Endothelial cell (in vitro differentiated cells): ENCODE results near the gene CHCHD3. TPM values are rescaled to one million over a fixed set of nuclear protein-coding genes. Genes with fewer than 3 reads are reported as not detected.
"Not testable (repeated sequence)": the region's sequence is repeated elsewhere in the genome, so short reads cannot be mapped to it uniquely, and the experiment has no call there.

ENCODE experiments used
- DNase-seq: peaks from one replicate; pipeline ENCODE4 v3.0.0; 2021; ENCODE audit warnings: low spot score
- H3K27ac Mint-ChIP-seq: one replicate; pipeline ENCODE4 v1.8.0; 2021; ENCODE audit warnings: mixed read lengths, inconsistent platforms; ENCODE audit not compliant: unreplicated experiment
- H3K27me3 Mint-ChIP-seq: one replicate; pipeline ENCODE4 v1.8.0; 2021; ENCODE audit warnings: mild to moderate bottlenecking, moderate library complexity, mixed read lengths, inconsistent platforms; ENCODE audit not compliant: unreplicated experiment
- H3K36me3 Mint-ChIP-seq: one replicate; pipeline ENCODE4 v1.8.0; 2021; ENCODE audit warnings: mild to moderate bottlenecking, low read depth, mixed read lengths, inconsistent platforms; ENCODE audit not compliant: unreplicated experiment
- H3K4me1 Mint-ChIP-seq: one replicate; pipeline ENCODE4 v1.8.0; 2021; ENCODE audit warnings: mild to moderate bottlenecking, mixed read lengths, inconsistent platforms; ENCODE audit not compliant: unreplicated experiment
- H3K4me3 Mint-ChIP-seq: one replicate; pipeline ENCODE4 v1.8.0; 2021; ENCODE audit warnings: mild to moderate bottlenecking, mixed read lengths, inconsistent platforms; ENCODE audit not compliant: unreplicated experiment
- H3K9me3 Mint-ChIP-seq: one replicate; pipeline ENCODE4 v1.8.0; 2021; ENCODE audit warnings: mixed read lengths, inconsistent platforms; ENCODE audit not compliant: unreplicated experiment
- CTCF ChIP-seq: fragments of 200-600 bp; sonication (generic); IDR thresholded peaks from one replicate; pipeline ENCODE4 v1.5.0; 2021; ENCODE audit warnings: antibody characterized with exemption; ENCODE audit not compliant: unreplicated experiment
- total RNA-seq: library from RNA; stranded (reverse); fragmentation: NEBNext Ultra II Directional; extraction: Animal tissue kit (Norgen Biotek cat#: 25700); gene quantifications from one replicate; pipeline ENCODE4 v1.2.1, GENCODE V29; 2021; ENCODE audit not compliant: unreplicated experiment

Gene CHCHD3
- total RNA-seq, 1 donor from 2014 or later: 55.6 TPM

- H3K27me3 Mint-ChIP-seq: peaks cover 1% of the 10 kb centered on the region
- no peak for TF ChIP-seq CTCF
- H3K4me1 Mint-ChIP-seq: no peaks in the 10 kb centered on the region
- H3K4me3 Mint-ChIP-seq: no peak overlapping the region
- peaks cover 29% of the 10 kb centered on the region for H3K36me3 Mint-ChIP-seq
- no peak for DNase-seq
- no peak overlapping the region for H3K27ac Mint-ChIP-seq
- H3K9me3 Mint-ChIP-seq: no peaks in the 10 kb centered on the region
These were observed 186.7 kb downstream of the CHCHD3 start for GRCh38 chr7:132895231-132895630.

GRCh38 chr7:132893560-132893959 lies 188.3 kb downstream of the CHCHD3 start:
- no peak for DNase-seq
- Mint-ChIP-seq H3K27me3 (peaks cover 1% of the 10 kb centered on the region), H3K9me3 (no peaks in the 10 kb centered on the region)

GRCh38 chr7:132892744-132893143 lies 189.1 kb downstream of the CHCHD3 start:
- not testable (repeated sequence) for DNase-seq, H3K27ac Mint-ChIP-seq, H3K9me3 Mint-ChIP-seq, H3K27me3 Mint-ChIP-seq, H3K4me1 Mint-ChIP-seq, H3K4me3 Mint-ChIP-seq
- peaks cover 29% of the 10 kb centered on the region for H3K36me3 Mint-ChIP-seq

More at GRCh38 chr7:132893560-132893959, 188.3 kb downstream of the CHCHD3 start:
- no peak overlapping the region for H3K27ac Mint-ChIP-seq
- no peaks in the 10 kb centered on the region for H3K4me1 Mint-ChIP-seq
- peaks cover 29% of the 10 kb centered on the region for H3K36me3 Mint-ChIP-seq
- no peak overlapping the region for H3K4me3 Mint-ChIP-seq
- no peak for TF ChIP-seq CTCF

- H3K9me3 Mint-ChIP-seq: no peaks in the 10 kb centered on the region
- H3K4me3 Mint-ChIP-seq: no peak overlapping the region
- peaks cover 5% of the 10 kb centered on the region for H3K4me1 Mint-ChIP-seq
- peaks cover 29% of the 10 kb centered on the region for H3K36me3 Mint-ChIP-seq
- no peak overlapping the region for H3K27ac Mint-ChIP-seq
- DNase-seq: no peak
- H3K27me3 Mint-ChIP-seq: peaks cover 1% of the 10 kb centered on the region
- TF ChIP-seq CTCF: no peak
These were observed 190.3 kb downstream of the CHCHD3 start for GRCh38 chr7:132891554-132891953.

- no peaks in the 10 kb centered on the region for H3K9me3 Mint-ChIP-seq
- no peak for TF ChIP-seq CTCF
- peaks cover 2% of the 10 kb centered on the region for H3K27me3 Mint-ChIP-seq
- H3K4me3 Mint-ChIP-seq: no peak overlapping the region
- H3K4me1 Mint-ChIP-seq: peaks cover 5% of the 10 kb centered on the region
- no peak for DNase-seq
- no peaks in the 10 kb centered on the region for H3K36me3 Mint-ChIP-seq
- no peak overlapping the region for H3K27ac Mint-ChIP-seq
These were observed 199.0 kb downstream of the CHCHD3 start for GRCh38 chr7:132882714-132883428.
